CD4-positive, alpha-beta T cell treated with Interleukin-17A for 4 hours (primary cell): Measurements from ENCODE around the gene PIP4K2A.
"Not testable (repeated sequence)": the region's sequence is repeated elsewhere in the genome, so short reads cannot be mapped to it uniquely, and the experiment has no call there.

Experiments
- DNase-seq: peaks from one replicate; pipeline ENCODE4 v3.0.0-alpha.2; 2020; ENCODE audit warnings: mixed read lengths

Gene PIP4K2A

GRCh38 chr10:22718659-22719058 is 4.3 kb upstream of the PIP4K2A start:
- DNase-seq = not testable (repeated sequence)

DNA sequence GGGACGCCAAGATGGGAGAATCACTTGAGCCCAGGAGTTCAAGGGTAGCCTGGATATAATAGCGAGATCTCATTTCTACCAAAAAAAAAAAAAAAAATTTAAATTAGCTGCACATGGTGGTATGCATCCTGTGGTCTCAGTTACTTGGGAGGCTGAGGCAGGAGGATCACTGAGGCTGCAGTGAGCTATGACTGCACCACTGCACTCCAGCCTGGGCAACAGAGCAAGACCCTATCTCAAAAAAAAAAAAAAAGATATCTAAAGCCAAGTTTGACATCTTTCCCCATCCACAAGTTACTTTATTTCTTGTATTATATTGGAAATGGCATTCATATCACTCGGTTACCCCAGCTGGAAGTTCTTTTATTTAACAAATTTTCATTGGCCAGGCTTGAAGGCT is 3.4 kb upstream of the PIP4K2A start:
- no peak for DNase-seq

DNA sequence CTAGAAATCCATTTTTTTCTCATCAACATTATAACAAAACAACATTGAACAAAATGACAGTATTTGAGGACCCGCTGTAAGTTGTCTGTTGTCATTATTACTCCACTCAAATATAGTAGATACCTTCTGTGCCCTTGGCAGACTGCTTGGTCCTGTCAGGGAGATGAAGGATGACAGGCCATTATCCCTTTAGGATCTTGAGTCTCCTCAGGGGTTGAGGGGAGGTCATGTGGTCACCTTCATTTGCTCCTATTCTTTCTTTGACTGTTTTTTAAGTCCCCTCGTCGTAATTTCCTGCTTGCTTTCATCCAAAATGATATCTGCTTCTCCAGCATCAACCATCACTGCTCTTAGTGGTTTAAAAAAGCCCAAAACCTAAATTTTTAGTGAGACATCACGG is 2.6 kb upstream of the PIP4K2A start:
- DNase-seq = no peak

- no peak for DNase-seq
Measured at GRCh38 chr10:22715290-22715625, 880 bp upstream of the PIP4K2A start.

GRCh38 chr10:22713853-22714478 is 412 bp downstream of the PIP4K2A start:
- peak; percentile 62 for DNase-seq

DNA sequence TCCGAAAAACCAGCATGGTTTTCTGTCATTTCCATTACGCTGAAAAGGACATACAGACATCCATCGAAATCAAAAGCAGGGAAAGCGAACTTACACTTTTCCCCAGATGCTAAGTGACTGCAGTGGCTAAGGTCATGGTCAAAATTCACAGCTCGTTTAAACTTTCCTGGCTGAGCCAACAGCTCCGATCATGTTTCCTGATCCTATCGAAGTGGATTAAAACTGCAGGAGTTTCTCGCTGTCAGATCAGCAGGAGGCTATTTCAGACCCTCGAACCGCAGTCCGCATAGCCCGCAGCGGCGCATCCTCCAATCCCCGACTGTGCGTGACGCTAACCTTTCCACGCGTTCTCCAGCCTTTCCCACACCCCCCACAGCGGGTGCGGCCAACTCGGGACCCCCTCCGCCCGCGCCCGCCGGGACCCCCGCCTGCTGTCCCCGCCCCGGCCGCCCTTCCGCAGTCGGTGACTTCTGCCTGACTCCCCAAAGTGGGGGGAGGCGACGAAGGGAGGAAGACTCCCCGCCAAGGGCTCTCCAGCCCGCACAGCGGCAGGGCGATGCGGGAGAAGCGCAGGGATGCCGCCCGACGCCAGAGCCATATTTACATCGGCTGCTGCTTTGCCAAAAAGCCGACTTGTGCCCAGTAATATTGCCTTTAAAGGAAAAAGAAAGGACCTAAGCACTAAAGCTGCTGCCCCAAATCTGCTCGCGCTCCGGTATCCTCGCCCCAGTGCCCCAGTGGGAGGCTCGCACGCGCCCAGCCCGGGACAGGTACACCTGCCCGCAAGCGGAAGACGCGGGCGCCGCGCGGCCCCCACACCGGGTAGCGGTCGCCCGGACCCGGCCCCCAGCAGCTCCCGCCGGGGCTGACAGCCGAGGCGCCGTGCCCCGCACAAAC is 1.2 kb downstream of the PIP4K2A start:
- peak; percentile 61 for DNase-seq

DNA sequence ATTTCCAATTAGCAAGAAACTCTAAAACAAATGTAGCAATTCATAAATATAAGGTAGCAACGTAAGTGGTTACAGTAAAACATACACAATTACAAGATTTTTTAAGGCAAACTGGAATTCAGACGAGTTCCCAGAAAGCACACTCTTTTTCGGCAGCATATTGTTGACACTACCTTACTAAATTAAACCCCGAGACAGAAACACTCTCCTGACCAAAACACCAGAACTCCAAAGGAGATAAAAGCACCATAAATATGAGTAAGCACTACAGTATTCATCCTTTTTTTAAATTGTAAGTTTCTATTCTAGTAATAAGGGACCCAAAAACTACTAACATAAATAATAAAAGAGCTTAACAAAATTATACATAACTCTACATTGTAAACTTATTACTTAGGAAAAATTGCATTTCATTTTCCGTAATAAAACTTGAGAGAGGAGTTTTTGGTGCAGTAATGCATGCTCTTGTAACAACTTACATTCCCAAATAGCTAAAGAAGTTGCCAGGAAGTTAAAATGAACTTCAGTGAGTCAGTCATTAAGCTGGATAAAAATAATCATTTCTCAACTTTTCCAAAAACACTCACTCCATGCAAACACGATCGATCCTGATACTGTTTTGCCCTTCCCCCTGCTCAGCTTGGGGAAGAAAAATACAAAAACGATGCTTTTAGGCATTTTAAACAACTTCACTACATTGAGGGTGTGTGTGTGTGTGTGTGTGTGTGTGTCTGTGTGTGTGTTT is 2.0 kb downstream of the PIP4K2A start:
- no peak for DNase-seq

GRCh38 chr10:22711373-22711772 is 3.0 kb downstream of the PIP4K2A start:
- DNase-seq = no peak

GRCh38 chr10:22710139-22710745 is 4.1 kb downstream of the PIP4K2A start:
- no peak for DNase-seq

DNA sequence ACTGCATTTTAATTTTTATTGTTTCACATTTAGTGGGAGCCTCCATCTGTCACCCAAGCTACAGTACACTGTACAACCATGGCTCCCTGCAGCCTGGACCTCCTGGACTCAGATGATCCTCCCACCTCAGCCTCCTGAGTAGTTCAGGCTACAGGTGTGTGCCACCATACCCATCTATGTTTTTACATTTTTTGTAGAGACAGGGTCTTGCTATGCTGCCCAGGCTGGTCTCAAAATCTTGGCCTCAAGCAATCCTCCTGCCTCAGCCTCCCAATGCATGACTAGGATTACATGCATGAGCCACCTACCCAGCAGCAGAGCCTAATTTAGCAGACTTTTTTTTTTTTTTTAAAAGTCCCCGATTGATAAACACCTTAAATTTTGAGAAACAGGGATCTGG is 5.6 kb downstream of the PIP4K2A start:
- DNase-seq = no peak

DNA sequence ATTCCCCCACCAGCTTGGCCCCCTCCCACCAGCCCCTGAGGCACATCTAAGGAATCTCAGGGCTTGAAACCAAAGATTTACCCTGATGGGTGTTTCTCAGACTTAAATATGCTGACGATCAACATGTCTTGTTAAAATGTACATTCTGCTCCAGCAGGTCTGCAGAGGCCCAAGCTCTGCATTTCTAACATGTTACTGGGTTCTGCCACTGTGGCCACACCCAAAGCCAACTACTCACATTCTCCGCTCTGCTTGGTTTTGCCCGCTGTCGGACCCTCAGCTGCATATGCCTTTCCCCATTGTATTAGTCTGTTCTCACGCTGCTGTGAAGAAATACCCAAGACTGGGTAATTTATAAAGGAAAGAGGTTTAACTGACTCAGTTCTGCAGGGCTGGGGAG is 8.9 kb downstream of the PIP4K2A start:
- DNase-seq = no peak

DNA sequence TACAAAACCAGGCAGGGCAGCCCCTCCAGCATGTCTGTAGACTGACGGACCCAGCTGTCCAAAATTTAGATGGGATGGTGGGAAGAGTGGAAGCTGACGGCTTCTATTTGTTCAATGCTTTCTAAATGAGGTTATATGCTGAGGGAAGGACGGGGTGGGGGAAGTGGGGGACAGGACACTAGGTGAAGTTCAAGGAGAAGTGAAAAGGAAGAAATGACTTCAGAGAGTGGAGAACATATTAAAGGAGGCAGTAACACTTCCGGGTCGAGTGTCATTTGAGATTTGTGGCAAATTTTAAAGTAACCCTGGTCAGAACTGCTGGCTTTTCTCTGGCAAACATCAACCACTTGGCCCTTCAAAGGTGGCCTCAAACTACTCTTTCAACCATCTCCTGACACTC is 9.4 kb downstream of the PIP4K2A start:
- DNase-seq = no peak

- no peak for DNase-seq
Measured at GRCh38 chr10:22704471-22704911, 9.9 kb downstream of the PIP4K2A start.

DNA sequence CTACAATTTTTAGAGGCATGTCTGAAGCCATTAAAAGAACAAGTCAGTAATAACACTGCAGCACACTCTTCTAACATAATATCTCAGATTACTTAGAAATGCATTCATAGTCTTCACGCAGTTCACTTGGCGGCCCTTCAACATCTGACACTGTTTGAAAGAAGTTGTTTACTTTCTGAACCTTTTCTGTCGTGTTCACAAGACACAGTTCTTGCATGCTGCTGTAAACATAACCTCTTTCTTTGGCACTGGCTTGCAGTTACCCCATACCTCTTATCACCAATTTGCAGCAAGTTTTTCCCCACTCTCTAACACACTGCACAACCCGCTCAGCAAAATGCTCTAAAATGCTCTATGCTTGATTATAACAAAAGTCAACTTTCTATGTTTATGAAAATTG is 12.0 kb downstream of the PIP4K2A start:
- no peak for DNase-seq

DNA sequence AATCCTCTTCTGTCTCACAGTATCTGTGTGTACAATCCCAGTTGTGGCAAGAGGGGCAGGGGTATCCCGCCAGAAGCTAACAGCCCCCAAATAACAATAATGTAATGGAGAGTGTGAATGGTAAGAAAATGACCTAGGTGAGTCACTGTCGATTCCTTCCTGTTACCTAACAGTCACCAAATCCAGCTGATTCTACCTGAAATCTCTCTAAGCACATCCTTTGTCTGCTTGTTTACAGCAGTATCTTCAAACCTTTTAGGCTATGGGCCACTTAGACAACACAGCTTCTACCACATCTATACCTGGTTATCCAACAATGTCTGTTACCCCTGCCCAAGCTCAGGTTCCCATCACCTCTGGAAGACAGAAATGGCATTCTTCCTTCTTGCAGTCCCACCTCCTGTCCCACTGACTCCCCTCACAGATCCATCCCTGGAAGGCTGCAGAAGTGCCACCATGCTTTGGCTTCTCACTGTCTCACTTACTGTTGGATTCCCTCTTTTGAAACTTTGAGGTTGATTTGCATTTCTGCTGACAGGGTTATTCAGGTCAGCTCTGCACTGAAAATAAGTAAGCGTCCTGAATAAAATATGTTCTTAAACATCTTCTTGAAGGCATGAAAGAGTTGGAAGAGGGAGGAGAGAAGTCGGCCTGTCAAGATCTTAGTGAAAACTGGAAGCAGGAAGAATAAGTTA is 13.1 kb downstream of the PIP4K2A start:
- DNase-seq = no peak

DNA sequence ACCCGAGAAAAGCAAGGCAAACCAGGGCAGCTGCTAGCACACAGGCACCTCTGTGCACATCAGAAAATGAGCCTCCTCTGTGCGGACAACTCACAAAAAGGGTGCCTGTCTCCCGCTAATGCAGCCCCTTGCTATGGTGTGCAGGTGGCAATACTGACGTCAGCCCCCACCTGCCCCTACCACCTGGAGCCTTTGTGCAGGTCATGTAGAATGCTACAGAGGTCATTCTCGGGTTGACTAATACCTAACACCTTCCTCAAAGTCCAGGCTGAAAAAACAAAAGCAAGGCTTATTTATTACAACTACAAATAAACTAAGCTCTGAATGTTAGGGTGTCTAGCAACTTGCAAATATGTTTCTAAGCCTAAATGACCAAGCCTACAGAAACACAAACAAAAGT is 13.9 kb downstream of the PIP4K2A start:
- DNase-seq = no peak

DNA sequence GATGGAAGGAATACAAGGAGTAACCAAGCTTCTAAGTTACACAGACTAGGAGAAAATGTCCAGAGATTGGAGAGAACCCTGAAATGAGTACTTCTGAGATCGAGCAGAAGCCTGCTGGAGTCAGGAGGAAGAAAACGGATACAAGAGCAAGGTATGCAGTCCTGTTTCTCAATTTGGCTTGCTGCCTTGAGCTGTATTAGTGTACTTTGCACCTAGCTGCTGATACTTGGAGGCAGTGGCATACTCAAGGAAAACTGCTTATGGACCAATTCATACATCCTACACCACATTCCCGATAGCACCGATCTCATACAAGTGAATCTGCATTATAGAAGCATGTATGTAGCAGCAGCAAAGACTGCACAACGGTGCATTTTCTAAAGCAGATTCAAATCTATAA is 14.4 kb downstream of the PIP4K2A start:
- no peak for DNase-seq

GRCh38 chr10:22698941-22699440 is 15.4 kb downstream of the PIP4K2A start:
- no peak for DNase-seq

DNA sequence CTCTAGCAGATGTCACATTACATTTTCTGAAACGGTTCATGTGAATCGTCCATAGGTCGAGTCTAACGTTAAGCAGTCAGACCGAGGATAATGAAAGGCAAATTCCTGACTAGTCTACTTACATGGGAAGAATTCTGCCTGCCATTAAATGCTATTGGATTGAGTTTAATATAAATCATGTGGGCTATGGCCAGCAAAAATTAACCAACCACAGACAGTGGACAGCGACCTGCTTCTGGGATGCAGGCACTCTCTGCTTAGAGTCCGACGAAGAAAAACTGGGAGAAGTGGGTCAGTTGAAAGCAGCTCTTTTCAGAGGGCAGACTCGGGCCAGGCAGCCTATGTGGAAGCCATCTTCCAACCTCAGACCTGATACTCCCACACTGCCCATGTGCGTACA is 16.6 kb downstream of the PIP4K2A start:
- DNase-seq = no peak

DNA sequence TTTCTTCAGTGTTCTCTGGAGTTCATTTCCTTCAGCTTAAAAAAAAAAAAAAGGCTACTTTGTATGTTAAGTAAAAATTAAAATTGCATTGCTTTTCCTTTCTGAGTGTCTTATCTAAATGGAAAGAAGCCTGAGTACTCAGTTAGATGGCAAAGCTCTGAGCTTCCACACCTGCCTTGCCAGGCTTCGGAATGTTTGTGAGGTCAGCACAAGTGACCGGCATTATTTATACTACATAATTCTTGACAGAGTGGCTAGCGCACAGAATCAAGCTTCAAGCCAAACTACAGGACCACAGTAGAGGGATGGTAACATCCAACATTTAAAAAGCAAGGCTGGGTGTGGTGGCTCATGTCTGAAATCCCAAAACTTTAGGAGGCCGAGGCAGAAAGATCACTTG is 17.3 kb downstream of the PIP4K2A start:
- no peak for DNase-seq

DNA sequence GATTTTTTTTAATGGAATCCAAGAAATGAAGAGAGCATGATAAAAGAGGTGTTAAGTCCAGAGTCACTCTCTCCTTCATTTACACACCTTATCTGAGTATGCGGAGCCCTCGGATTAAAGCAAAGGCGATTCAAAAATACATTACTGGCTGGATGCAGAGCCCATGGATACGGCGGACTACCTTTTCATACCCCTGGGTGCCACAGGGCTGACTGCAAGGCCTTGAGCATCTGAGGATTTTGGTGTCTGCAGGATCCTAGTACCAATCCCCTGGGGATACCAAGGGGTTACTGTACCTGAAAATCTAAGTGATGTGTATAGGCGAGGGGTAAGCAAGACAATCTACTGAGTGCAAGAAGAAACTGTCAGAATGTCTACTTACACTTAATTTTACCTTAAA is 20.5 kb downstream of the PIP4K2A start:
- no peak for DNase-seq

DNA sequence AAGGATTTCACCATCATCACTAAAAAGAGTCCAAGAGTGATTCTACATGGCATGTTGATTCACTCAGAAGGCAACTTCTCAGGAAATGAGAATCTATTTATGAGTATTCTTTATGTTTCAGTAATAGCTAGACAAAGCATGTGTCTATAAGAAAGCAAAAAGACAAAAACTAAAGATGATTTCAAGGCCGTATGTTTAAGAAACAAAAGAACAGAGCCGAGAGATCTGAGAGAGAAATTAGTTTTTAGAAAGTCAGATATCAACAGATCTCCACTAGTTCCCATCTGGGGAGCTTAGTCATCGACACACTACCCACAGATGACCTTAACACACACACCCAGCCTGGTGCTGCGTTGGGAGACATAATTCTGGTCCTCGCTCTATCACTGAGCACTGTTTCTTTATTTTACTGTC is 21.0 kb downstream of the PIP4K2A start:
- peak; percentile 55 for DNase-seq

DNA sequence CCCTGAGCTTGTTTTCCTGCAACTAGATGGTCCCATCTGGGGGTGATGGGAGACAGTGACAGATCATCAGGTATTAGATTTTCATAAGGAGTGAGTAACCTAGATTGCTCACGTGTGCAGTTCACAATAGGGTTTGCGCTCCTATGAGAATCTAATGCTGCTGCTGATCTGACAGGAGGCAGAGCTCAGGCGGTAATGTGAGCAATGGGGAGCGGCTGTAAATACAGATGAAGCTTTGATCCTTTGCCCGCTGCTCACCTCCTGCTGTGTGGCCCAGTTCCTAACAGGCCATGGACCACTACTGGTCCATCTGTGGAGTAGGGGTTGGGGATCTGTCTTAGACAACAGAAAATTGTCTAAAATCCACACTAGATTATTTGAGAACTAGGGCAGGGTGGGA is 22.3 kb downstream of the PIP4K2A start:
- not testable (repeated sequence) for DNase-seq
